Astrocyte of the spinal cord (primary cell): ENCODE data around the gene DNAH7.
"Not testable (repeated sequence)": the region's sequence is repeated elsewhere in the genome, so short reads cannot be mapped to it uniquely, and the experiment has no call there.

ENCODE experiments used
- DNase-seq: peaks from one replicate; pipeline ENCODE4 v3.0.0; 2011; ENCODE audit warnings: low read depth, low spot score
- H3K4me3 ChIP-seq: 2 replicates; pipeline ENCODE4 v1.5.1; 2011; ENCODE audit warnings: low read depth, mild to moderate bottlenecking, low read length, moderate library complexity
- in situ Hi-C: cut with HindIII; loops from 2 replicates; pipeline ENCODE4 v1.10.0; 2017; ENCODE audit warnings: low sequenced_read_pairs
- TF ChIP-seq, protein P1 (sequence below): IDR thresholded peaks from 2 replicates; pipeline ENCODE4 v1.5.1; 2012; ENCODE audit warnings: low read depth, mild to moderate bottlenecking, low read length, inconsistent platforms

DNAH7 gene

DNA sequence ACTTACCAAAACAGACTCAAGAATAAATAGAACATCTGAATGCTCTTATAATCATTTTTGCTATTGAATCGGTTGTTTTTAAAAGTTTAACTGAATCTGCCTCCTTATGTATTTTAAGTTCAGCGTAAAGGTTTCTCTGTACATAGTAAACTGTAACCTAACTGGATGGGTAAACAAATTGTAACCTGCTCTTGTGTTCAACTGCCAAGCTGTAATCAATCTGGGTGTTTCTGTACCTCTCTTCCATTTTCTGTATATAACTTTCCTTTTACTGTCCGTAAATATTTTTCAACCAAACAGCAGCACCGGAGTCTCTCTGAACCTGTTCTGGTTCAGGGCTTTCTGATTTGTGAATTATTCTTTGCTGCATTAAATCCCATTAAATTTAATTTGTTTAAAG, 27.6 kb upstream of the DNAH7 start:
- H3K4me3 ChIP-seq, result no peak overlapping the region
- in situ Hi-C loops, result no loop called here
- TF ChIP-seq, protein P1, sequence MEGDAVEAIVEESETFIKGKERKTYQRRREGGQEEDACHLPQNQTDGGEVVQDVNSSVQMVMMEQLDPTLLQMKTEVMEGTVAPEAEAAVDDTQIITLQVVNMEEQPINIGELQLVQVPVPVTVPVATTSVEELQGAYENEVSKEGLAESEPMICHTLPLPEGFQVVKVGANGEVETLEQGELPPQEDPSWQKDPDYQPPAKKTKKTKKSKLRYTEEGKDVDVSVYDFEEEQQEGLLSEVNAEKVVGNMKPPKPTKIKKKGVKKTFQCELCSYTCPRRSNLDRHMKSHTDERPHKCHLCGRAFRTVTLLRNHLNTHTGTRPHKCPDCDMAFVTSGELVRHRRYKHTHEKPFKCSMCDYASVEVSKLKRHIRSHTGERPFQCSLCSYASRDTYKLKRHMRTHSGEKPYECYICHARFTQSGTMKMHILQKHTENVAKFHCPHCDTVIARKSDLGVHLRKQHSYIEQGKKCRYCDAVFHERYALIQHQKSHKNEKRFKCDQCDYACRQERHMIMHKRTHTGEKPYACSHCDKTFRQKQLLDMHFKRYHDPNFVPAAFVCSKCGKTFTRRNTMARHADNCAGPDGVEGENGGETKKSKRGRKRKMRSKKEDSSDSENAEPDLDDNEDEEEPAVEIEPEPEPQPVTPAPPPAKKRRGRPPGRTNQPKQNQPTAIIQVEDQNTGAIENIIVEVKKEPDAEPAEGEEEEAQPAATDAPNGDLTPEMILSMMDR, result no peak
- no peak for DNase-seq

DNA sequence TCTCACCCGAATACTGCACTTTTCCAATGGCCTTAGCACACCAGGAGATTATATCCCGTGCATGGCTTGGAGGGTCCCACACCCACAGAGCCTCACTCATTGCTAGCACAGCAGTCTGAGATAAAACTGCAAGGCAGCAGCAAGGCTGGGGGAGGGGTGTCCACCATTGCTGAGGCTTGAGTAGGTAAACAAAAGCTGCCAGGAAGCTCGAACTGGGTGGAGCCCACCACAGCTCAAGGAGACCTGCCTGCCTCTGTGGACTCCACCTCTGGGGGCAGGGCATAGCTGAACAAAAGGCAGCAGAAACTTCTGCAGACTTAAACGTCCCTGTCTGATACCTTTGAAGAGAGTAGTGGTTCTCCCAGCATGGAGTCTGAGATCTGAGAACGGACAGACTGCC, 20.8 kb upstream of the DNAH7 start:
- in situ Hi-C loops, H3K4me3 ChIP-seq, DNase-seq: not testable (repeated sequence)

DNA sequence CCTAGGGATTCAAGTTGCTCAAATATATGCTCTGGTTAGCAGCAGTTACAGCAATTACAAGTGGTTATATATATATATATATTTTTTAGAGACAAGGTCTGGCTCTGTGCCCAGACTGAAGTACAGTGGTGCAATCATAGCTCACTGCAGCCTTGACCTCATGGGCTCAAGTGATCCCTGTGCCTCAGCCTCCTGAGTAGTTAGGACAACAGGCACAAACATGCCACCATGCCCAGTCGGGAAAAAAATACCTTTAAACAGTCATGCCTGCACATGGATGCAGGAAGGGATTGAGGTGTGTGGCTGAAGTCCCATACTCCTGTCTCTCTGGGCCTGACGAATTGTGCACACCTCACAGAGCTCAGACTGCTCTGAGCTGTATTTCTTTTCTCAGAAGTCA, 19.6 kb upstream of the DNAH7 start:
- DNase-seq, result peak; percentile 34
- TF ChIP-seq, protein P1, result no peak
- in situ Hi-C loops, result no loop called here
- H3K4me3 ChIP-seq, result no peak overlapping the region

DNA sequence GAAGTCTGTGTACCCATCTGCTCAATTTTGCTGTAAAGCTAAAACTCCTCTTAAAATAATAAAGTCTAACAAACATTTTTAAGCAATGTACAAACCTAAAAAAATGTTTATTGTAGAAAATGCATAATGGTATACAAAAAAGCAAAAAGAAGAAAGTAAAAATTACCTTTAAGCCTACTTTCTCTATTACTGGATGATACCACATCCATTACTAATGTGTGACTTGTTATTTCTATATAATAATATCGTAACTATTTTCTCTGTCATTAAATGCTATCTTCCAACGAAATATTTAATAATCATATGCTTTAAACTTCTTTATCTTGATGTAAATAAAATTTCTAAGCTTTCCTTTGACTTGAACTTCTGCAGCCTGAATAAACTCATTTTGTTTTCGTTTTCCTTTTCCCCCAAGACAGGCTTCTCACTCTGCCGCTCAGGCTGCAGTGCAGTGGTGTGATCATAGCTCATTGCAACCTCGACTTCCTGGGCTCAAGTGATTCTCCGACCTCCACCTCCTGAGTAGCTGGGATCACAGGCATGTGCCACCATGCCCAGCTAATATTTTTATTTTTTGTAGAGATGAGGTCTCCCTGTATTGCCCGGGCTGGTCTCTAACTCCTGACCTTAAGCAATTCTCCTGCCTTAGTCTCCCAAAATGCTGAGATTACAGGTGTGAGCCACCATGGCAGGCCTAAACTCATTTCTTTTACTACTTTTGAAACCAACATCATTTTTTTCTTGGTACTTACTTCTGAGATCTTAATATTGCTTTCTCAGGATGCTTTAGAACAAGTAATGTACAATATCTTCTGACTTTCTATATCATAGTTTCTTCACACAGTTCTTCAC, 18.1 kb upstream of the DNAH7 start:
- TF ChIP-seq, protein P1, result no peak
- no peak overlapping the region for H3K4me3 ChIP-seq
- no peak for DNase-seq
- in situ Hi-C loops, result no loop called here

DNA sequence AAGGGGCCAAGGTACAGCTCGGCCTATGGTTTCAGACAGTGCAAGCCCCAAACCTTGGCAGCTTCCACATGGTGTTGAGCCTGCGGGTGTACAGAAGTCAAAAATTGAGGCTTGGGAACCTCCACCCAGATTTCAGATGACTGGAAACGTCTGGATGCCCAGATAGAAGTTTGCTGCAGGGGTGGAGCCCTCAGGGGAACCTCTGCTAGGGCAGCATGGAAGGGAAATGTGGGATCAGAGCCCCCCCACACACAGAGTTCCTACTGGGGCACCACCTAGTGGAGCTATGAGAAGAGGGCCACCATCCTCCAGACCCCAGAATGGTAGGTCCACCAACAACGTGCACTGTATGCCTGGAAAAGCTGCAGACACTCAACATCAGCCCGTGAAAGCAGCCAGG, 15.0 kb upstream of the DNAH7 start:
- TF ChIP-seq, protein P1, result no peak
- in situ Hi-C loops, result no loop called here
- H3K4me3 ChIP-seq, result no peak overlapping the region
- no peak for DNase-seq

DNA sequence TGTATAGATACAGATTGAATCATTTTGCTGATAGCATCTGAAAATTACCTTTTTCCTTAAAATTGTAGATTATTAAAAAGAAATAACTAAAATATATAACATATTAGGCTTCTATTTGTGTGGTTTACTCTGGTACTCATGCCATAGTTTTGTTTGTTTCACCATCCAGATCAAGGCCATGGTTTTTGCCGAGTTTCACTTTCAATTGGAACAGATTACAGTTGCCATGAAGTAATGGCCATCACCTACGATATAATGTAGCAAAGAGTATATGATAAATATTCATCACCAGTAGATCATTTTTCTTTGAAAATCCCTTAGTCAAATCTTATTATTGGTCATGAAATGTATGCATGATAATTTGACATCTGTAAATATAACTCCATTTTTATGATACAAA, 11.9 kb upstream of the DNAH7 start:
- in situ Hi-C loops, result no loop called here
- TF ChIP-seq, protein P1, result no peak

DNA sequence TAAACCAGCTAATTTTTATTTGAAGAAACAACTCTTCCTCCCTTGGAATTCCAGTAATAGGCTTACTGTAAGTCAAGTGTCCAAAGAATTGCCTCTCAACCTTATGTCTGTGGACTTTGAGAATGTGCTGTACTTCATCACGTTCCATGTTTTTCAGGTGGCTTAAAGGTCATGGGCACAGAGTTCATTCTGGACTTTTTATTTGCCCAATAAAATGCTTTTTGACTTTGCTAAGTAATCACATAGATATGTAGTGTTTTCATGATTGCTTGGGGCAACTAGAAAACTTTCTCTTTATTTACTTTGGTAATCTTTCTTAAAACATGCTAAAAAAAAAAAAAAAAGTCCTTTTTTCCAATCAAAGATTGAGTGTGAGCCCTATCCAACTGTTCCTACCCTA, 10.4 kb upstream of the DNAH7 start:
- DNase-seq, result no peak
- H3K4me3 ChIP-seq, result no peak overlapping the region
- TF ChIP-seq, protein P1, result no peak
- in situ Hi-C loops, result no loop called here

More for the DNA sequence above, 11.9 kb upstream of the DNAH7 start:
- DNase-seq, result no peak
- no peak overlapping the region for H3K4me3 ChIP-seq
